HEK293 (cell line): ENCODE measurements around the gene TRIM65.

Experiments used
- CTCF ChIA-PET: fragments of 350-600 bp; formaldehyde crosslinking; extraction: SDS; loops from one replicate; lab custom pipeline; 2021; ENCODE audit warnings: antibody characterized with exemption; lab: Yijun Ruan, JAX
- POLR2A ChIA-PET: fragments of 300-600 bp; formaldehyde crosslinking; extraction: SDS; loops from one replicate; lab custom pipeline; 2020; ENCODE audit warnings: antibody characterized with exemption, inconsistent platforms; lab: Yijun Ruan, JAX
- H3K27ac ChIP-seq: fragments of 200-500 bp; sonication (Bioruptor generic); 2 replicates; pipeline ENCODE4 v1.5.1; 2014; ENCODE audit warnings: low read depth, low read length, control low read depth, inconsistent platforms; ENCODE audit errors: extremely low read depth
- H3K36me3 ChIP-seq, 2 experiments: fragments of 200-500 bp in 1 of 2; sonication (Bioruptor generic) in 1 of 2; 1 replicate in 1 of 2; 2 replicates in 1 of 2; pipeline ENCODE4 v1.5.1; 2014 to 2017; ENCODE audit warnings: inconsistent platforms in 2 of 2, low read length in 2 of 2; ENCODE audit not compliant: control insufficient read depth in 2 of 2, insufficient read depth in 1 of 2
- H3K4me1 ChIP-seq: fragments of 200-500 bp; sonication (Bioruptor generic); 2 replicates; pipeline ENCODE4 v1.5.1; 2014; ENCODE audit warnings: mild to moderate bottlenecking, low read length, inconsistent platforms; ENCODE audit not compliant: control insufficient read depth, insufficient read depth
- H3K4me3 ChIP-seq: 2 replicates; pipeline ENCODE4 v1.5.1; 2011; ENCODE audit warnings: low read depth, mild to moderate bottlenecking, control low read depth, low read length, moderate library complexity
- H3K9me3 ChIP-seq: fragments of 200-500 bp; sonication (Bioruptor generic); 2 replicates; pipeline ENCODE4 v1.5.1; 2014; ENCODE audit warnings: low read depth, low read length, inconsistent platforms; ENCODE audit not compliant: control insufficient read depth, insufficient read depth
- GFI1B ChIP-seq: fragments of 450-650 bp; formaldehyde crosslinking; IDR thresholded peaks from 2 replicates; pipeline ENCODE4 v1.5.1; 2016; ENCODE audit warnings: missing biosample characterization, missing genetic modification characterization
- KLF8 ChIP-seq: fragments of 450-650 bp; formaldehyde crosslinking; IDR thresholded peaks from 2 replicates; pipeline ENCODE4 v1.5.1; 2016; ENCODE audit warnings: missing biosample characterization, missing genetic modification characterization
- ZBTB17 ChIP-seq: fragments of 450-650 bp; formaldehyde crosslinking; IDR thresholded peaks from 2 replicates; pipeline ENCODE4 v1.5.1; 2016; ENCODE audit warnings: missing biosample characterization, missing genetic modification characterization
- ZIC2 ChIP-seq: fragments of 450-650 bp; formaldehyde crosslinking; IDR thresholded peaks from 2 replicates; pipeline ENCODE4 v1.5.1; 2016; ENCODE audit warnings: missing biosample characterization, missing genetic modification characterization
- ZNF140 ChIP-seq: fragments of 450-650 bp; formaldehyde crosslinking; IDR thresholded peaks from 2 replicates; pipeline ENCODE4 v1.5.1; 2016; ENCODE audit warnings: missing biosample characterization, missing genetic modification characterization
- ZNF155 ChIP-seq: fragments of 450-650 bp; formaldehyde crosslinking; IDR thresholded peaks from 2 replicates; pipeline ENCODE4 v1.5.1; 2016; ENCODE audit warnings: missing biosample characterization, missing genetic modification characterization
- ZNF157 ChIP-seq: fragments of 450-650 bp; formaldehyde crosslinking; IDR thresholded peaks from 2 replicates; pipeline ENCODE4 v1.5.1; 2016; ENCODE audit warnings: missing biosample characterization, missing genetic modification characterization
- ZNF174 ChIP-seq: fragments of 450-650 bp; formaldehyde crosslinking; IDR thresholded peaks from 2 replicates; pipeline ENCODE4 v1.5.0; 2017; ENCODE audit warnings: missing biosample characterization, mild to moderate bottlenecking, missing genetic modification characterization
- ZNF223 ChIP-seq: fragments of 450-650 bp; formaldehyde crosslinking; IDR thresholded peaks from 2 replicates; pipeline ENCODE4 v1.5.1; 2016; ENCODE audit warnings: missing biosample characterization, missing genetic modification characterization
- ZNF248 ChIP-seq: fragments of 450-650 bp; formaldehyde crosslinking; IDR thresholded peaks from 2 replicates; pipeline ENCODE4 v1.5.1; 2017; ENCODE audit warnings: missing biosample characterization, missing genetic modification characterization
- ZNF48 ChIP-seq: fragments of 450-650 bp; formaldehyde crosslinking; IDR thresholded peaks from 2 replicates; pipeline ENCODE4 v1.5.1; 2016; ENCODE audit warnings: missing biosample characterization, missing genetic modification characterization
- ZNF510 ChIP-seq: fragments of 450-650 bp; formaldehyde crosslinking; IDR thresholded peaks from 2 replicates; pipeline ENCODE4 v1.5.1; 2018; ENCODE audit warnings: mild to moderate bottlenecking, missing genetic modification characterization, missing biosample characterization; ENCODE audit not compliant: insufficient replicate concordance
- ZNF600 ChIP-seq: fragments of 450-650 bp; formaldehyde crosslinking; IDR thresholded peaks from 2 replicates; pipeline ENCODE4 v1.5.1; 2016; ENCODE audit warnings: missing biosample characterization, missing genetic modification characterization
- ZNF626 ChIP-seq: fragments of 450-650 bp; sonication (Bioruptor Pico); formaldehyde crosslinking; IDR thresholded peaks from 2 replicates; pipeline ENCODE4 v1.5.1; 2018; ENCODE audit warnings: missing biosample characterization, missing genetic modification characterization, inconsistent platforms
- TF ChIP-seq, protein P1 (sequence below): fragments of 450-650 bp; formaldehyde crosslinking; IDR thresholded peaks from 2 replicates; pipeline ENCODE4 v1.5.1; 2016; ENCODE audit warnings: missing biosample characterization, missing genetic modification characterization
- TF ChIP-seq, protein P2 (sequence below): fragments of 450-650 bp; formaldehyde crosslinking; IDR thresholded peaks from 2 replicates; pipeline ENCODE4 v1.5.1; 2016; ENCODE audit warnings: missing biosample characterization, missing genetic modification characterization
- TF ChIP-seq, protein P3 (sequence below): fragments of 450-650 bp; formaldehyde crosslinking; conservative IDR thresholded peaks from 2 replicates; pipeline ENCODE4 v1.5.1; 2016; ENCODE audit warnings: low read depth, missing biosample characterization, missing genetic modification characterization
- TF ChIP-seq, protein P4 (sequence below): fragments of 450-650 bp; formaldehyde crosslinking; IDR thresholded peaks from 2 replicates; pipeline ENCODE4 v1.5.1; 2017; ENCODE audit warnings: missing biosample characterization, missing genetic modification characterization
- TF ChIP-seq, protein P5 (sequence below): fragments of 450-650 bp; formaldehyde crosslinking; IDR thresholded peaks from 2 replicates; pipeline ENCODE4 v1.5.1; 2016; ENCODE audit warnings: missing biosample characterization, missing genetic modification characterization, low read depth
- TF ChIP-seq, protein P6 (sequence below): fragments of 450-650 bp; formaldehyde crosslinking; IDR thresholded peaks from 2 replicates; pipeline ENCODE4 v1.5.1; 2017; ENCODE audit warnings: missing biosample characterization, missing genetic modification characterization

The TRIM65 gene

DNA sequence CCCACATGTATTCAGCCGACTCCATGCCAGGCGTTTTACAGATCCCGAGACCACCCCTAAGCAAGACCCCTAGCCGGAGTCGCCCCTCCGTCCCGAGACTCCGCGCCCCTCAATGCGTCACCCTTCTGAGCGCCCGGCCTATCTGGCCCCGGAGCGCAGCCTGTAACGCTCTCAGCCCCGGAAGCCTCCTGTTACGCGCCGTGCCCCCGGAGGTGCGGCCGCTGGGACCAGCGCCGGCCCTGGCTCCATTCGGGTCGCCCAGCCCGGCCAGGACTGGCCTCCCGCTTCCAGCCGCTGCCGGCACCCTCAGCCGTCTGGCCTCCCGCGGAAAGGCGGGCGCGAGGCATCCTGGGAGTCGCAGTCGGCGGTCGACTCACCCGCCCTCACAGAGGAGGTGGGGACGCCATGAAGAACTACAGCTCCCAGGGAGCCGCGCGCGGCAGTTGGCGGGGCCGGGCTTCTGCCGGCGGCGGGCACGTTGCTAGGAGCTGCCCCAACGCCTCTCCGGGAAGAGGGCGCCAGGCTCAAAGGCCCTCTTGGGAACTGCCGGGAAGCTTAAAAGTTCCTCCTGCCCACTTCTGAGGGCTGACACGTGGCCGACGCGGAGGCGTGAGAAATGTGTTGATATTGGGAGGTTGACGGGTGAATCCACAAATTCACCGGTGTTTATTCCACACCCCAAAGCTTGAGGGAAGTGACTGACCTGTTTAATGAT lies 44.1 kb upstream of the TRIM65 start, which contains the start of gene FBF1:
Gene FBF1 (minus strand): TSS at position 316 of the 715 bp plus-strand sequence. CDS start 2,893 bp downstream, outside the sequence.
- ChIA-PET POLR2A (interaction anchor here (0.5 to 1.9 kb wide), 30 partner anchors 10 to 413 kb away, joined by 3 to 20 read pairs (median 4); partner anchors contain the start of genes ACOX1, CDK3, MRPL38 and PRPSAP1), CTCF (interaction anchor here (0.6 to 1.9 kb wide), 6 partner anchors 13 to 67 kb away, joined by 3 to 9 read pairs (median 4); partner anchors contain the start of gene CDK3)
- peaks cover 5 to 26% of the 10 kb centered on the region in 2 experiments for H3K36me3 ChIP-seq
- peak within 1 kb of the TSS; percentile 92 for H3K4me3 ChIP-seq
- H3K4me1 ChIP-seq, result peaks cover 3% of the 10 kb centered on the region; the same call in 1 of the 2 replicates
- no peaks in the 10 kb centered on the region for H3K9me3 ChIP-seq
- H3K27ac ChIP-seq, result peak within 1 kb of the TSS; percentile 85
- TF ChIP-seq, protein P1, sequence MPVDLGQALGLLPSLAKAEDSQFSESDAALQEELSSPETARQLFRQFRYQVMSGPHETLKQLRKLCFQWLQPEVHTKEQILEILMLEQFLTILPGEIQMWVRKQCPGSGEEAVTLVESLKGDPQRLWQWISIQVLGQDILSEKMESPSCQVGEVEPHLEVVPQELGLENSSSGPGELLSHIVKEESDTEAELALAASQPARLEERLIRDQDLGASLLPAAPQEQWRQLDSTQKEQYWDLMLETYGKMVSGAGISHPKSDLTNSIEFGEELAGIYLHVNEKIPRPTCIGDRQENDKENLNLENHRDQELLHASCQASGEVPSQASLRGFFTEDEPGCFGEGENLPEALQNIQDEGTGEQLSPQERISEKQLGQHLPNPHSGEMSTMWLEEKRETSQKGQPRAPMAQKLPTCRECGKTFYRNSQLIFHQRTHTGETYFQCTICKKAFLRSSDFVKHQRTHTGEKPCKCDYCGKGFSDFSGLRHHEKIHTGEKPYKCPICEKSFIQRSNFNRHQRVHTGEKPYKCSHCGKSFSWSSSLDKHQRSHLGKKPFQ (tag by site-specific recombination), result no peak
- TF ChIP-seq ZIC2 (tag by site-specific recombination) (peak; percentile 89), ZNF155 (tag by site-specific recombination) (no peak), ZNF140 (no peak), GFI1B (tag by site-specific recombination) (peak; percentile 20; the same call in 1 of the 2 replicates), ZNF510 (tag by site-specific recombination) (no peak), ZNF600 (tag by site-specific recombination) (peak; percentile 70; the same call in 1 of the 2 replicates), ZNF48 (tag by site-specific recombination) (no peak), KLF8 (tag by site-specific recombination) (peak; percentile 67), ZNF626 (tag by site-specific recombination) (no peak), ZBTB17 (tag by site-specific recombination) (peak; percentile 99), ZNF223 (tag by site-specific recombination) (peak; percentile 99), ZNF248 (tag by site-specific recombination) (no peak), ZNF157 (tag by site-specific recombination) (no peak), ZNF174 (tag by site-specific recombination) (no peak)
- TF ChIP-seq, protein P2, sequence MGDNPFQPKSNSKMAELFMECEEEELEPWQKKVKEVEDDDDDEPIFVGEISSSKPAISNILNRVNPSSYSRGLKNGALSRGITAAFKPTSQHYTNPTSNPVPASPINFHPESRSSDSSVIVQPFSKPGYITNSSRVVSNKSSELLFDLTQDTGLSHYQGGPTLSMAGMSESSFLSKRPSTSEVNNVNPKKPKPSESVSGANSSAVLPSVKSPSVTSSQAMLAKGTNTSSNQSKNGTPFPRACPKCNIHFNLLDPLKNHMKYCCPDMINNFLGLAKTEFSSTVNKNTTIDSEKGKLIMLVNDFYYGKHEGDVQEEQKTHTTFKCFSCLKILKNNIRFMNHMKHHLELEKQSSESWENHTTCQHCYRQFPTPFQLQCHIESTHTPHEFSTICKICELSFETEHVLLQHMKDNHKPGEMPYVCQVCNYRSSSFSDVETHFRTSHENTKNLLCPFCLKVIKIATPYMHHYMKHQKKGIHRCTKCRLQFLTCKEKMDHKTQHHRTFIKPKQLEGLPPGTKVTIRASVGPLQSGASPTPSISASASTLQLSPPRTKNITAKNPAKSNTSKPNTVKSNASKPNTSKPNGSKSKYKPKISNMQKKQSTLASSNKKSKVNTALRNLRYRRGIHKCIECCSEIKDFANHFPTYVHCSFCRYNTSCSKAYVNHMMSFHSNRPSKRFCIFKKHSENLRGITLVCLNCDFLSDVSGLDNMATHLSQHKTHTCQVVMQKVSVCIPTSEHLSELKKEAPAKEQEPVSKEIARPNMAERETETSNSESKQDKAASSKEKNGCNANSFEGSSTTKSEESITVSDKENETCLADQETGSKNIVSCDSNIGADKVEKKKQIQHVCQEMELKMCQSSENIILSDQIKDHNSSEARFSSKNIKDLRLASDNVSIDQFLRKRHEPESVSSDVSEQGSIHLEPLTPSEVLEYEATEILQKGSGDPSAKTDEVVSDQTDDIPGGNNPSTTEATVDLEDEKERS (tag by site-specific recombination), result no peak
- TF ChIP-seq, protein P3, sequence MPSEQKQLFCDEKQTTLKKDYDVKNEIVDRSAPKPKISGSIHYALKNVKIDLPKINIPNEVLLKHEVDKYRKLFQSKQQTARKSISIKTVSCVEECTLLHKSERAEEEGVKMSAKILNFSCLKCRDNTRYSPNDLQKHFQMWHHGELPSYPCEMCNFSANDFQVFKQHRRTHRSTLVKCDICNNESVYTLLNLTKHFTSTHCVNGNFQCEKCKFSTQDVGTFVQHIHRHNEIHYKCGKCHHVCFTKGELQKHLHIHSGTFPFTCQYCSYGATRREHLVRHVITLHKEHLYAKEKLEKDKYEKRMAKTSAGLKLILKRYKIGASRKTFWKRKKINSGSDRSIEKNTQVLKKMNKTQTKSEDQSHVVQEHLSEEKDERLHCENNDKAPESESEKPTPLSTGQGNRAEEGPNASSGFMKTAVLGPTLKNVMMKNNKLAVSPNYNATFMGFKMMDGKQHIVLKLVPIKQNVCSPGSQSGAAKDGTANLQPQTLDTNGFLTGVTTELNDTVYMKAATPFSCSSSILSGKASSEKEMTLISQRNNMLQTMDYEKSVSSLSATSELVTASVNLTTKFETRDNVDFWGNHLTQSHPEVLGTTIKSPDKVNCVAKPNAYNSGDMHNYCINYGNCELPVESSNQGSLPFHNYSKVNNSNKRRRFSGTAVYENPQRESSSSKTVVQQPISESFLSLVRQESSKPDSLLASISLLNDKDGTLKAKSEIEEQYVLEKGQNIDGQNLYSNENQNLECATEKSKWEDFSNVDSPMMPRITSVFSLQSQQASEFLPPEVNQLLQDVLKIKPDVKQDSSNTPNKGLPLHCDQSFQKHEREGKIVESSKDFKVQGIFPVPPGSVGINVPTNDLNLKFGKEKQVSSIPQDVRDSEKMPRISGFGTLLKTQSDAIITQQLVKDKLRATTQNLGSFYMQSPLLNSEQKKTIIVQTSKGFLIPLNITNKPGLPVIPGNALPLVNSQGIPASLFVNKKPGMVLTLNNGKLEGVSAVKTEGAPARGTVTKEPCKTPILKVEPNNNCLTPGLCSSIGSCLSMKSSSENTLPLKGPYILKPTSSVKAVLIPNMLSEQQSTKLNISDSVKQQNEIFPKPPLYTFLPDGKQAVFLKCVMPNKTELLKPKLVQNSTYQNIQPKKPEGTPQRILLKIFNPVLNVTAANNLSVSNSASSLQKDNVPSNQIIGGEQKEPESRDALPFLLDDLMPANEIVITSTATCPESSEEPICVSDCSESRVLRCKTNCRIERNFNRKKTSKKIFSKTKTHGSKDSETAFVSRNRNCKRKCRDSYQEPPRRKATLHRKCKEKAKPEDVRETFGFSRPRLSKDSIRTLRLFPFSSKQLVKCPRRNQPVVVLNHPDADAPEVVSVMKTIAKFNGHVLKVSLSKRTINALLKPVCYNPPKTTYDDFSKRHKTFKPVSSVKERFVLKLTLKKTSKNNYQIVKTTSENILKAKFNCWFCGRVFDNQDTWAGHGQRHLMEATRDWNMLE, result no peak
- TF ChIP-seq, protein P4, sequence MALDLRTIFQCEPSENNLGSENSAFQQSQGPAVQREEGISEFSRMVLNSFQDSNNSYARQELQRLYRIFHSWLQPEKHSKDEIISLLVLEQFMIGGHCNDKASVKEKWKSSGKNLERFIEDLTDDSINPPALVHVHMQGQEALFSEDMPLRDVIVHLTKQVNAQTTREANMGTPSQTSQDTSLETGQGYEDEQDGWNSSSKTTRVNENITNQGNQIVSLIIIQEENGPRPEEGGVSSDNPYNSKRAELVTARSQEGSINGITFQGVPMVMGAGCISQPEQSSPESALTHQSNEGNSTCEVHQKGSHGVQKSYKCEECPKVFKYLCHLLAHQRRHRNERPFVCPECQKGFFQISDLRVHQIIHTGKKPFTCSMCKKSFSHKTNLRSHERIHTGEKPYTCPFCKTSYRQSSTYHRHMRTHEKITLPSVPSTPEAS (tag by site-specific recombination), result no peak; the same call in 1 of the 2 replicates
- TF ChIP-seq, protein P5, sequence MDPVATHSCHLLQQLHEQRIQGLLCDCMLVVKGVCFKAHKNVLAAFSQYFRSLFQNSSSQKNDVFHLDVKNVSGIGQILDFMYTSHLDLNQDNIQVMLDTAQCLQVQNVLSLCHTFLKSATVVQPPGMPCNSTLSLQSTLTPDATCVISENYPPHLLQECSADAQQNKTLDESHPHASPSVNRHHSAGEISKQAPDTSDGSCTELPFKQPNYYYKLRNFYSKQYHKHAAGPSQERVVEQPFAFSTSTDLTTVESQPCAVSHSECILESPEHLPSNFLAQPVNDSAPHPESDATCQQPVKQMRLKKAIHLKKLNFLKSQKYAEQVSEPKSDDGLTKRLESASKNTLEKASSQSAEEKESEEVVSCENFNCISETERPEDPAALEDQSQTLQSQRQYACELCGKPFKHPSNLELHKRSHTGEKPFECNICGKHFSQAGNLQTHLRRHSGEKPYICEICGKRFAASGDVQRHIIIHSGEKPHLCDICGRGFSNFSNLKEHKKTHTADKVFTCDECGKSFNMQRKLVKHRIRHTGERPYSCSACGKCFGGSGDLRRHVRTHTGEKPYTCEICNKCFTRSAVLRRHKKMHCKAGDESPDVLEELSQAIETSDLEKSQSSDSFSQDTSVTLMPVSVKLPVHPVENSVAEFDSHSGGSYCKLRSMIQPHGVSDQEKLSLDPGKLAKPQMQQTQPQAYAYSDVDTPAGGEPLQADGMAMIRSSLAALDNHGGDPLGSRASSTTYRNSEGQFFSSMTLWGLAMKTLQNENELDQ (tag by site-specific recombination), result no peak
- TF ChIP-seq, protein P6, sequence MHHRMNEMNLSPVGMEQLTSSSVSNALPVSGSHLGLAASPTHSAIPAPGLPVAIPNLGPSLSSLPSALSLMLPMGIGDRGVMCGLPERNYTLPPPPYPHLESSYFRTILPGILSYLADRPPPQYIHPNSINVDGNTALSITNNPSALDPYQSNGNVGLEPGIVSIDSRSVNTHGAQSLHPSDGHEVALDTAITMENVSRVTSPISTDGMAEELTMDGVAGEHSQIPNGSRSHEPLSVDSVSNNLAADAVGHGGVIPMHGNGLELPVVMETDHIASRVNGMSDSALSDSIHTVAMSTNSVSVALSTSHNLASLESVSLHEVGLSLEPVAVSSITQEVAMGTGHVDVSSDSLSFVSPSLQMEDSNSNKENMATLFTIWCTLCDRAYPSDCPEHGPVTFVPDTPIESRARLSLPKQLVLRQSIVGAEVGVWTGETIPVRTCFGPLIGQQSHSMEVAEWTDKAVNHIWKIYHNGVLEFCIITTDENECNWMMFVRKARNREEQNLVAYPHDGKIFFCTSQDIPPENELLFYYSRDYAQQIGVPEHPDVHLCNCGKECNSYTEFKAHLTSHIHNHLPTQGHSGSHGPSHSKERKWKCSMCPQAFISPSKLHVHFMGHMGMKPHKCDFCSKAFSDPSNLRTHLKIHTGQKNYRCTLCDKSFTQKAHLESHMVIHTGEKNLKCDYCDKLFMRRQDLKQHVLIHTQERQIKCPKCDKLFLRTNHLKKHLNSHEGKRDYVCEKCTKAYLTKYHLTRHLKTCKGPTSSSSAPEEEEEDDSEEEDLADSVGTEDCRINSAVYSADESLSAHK (tag by site-specific recombination), result 0 out of 2 replicates have a peak, but pooled peaks have one; percentile 57
